WTC11 (cell line): ENCODE data around the gene DACH2. TPM values are rescaled to one million over a fixed set of nuclear protein-coding genes. Genes with fewer than 3 reads are reported as not detected.

Source experiments
- ATAC-seq: fragments of 200-7000 bp; cut with Tn5 transposase; 2 replicates; pipeline ENCODE4 v1.10.0; 2021; ENCODE audit warnings: mild to moderate bottlenecking, moderate library complexity
- CTCF ChIA-PET: fragments of 300-600 bp; sonication (Branson Sonifier 250); formaldehyde crosslinking; loops from one replicate; lab custom pipeline; 2021; ENCODE audit warnings: antibody characterized with exemption; lab: Charles Lee
- POLR2A ChIA-PET: fragments of 350-600 bp; sonication (Branson Sonifier 250); formaldehyde crosslinking; loops from one replicate; lab custom pipeline; 2021; ENCODE audit warnings: antibody characterized with exemption; lab: Charles Lee
- DNase-seq: peaks from one replicate; pipeline ENCODE4 v3.0.0; 2021; ENCODE audit warnings: low spot score
- H3K27ac Mint-ChIP-seq: 2 replicates; pipeline ENCODE4 v1.8.0; 2021; ENCODE audit warnings: mixed read lengths
- H3K27me3 Mint-ChIP-seq: 2 replicates; pipeline ENCODE4 v1.8.0; 2021; ENCODE audit warnings: low read depth, mild to moderate bottlenecking, moderate library complexity, mixed read lengths
- H3K36me3 Mint-ChIP-seq: 2 replicates; pipeline ENCODE4 v1.8.0; 2021; ENCODE audit warnings: mixed read lengths
- H3K4me1 Mint-ChIP-seq: 2 replicates; pipeline ENCODE4 v1.8.0; 2022; ENCODE audit warnings: mixed read lengths
- H3K4me3 Mint-ChIP-seq: 2 replicates; pipeline ENCODE4 v1.8.0; 2021; ENCODE audit warnings: mild to moderate bottlenecking, moderate library complexity, mixed read lengths
- H3K9me3 Mint-ChIP-seq: 2 replicates; pipeline ENCODE4 v1.8.0; 2021; ENCODE audit warnings: mixed read lengths
- ATF1 ChIP-seq: sonication (generic); formaldehyde crosslinking; IDR thresholded peaks from 2 replicates; pipeline ENCODE4 v1.8.1; 2023; ENCODE audit warnings: mild to moderate bottlenecking, moderate library complexity, missing genetic modification reagents
- CREM ChIP-seq: sonication (generic); formaldehyde crosslinking; IDR thresholded peaks from 2 replicates; pipeline ENCODE4 v1.8.1; 2022; ENCODE audit warnings: mild to moderate bottlenecking, missing genetic modification reagents, moderate library complexity
- ERG ChIP-seq: fragments of 250-450 bp; sonication (Bioruptor Pico); IDR thresholded peaks from 2 replicates; pipeline ENCODE4 v1.8.0; 2021; ENCODE audit warnings: mild to moderate bottlenecking
- ETV6 ChIP-seq: sonication (generic); formaldehyde crosslinking; IDR thresholded peaks from 2 replicates; pipeline ENCODE4 v1.8.1; 2022; ENCODE audit warnings: mild to moderate bottlenecking, missing genetic modification reagents
- FOXJ3 ChIP-seq: sonication (generic); formaldehyde crosslinking; IDR thresholded peaks from 2 replicates; pipeline ENCODE4 v1.9.0; 2021; ENCODE audit warnings: missing genetic modification reagents, mild to moderate bottlenecking, borderline replicate concordance
- FOXK1 ChIP-seq: sonication (generic); formaldehyde crosslinking; IDR thresholded peaks from 2 replicates; pipeline ENCODE4 v1.8.0; 2022; ENCODE audit warnings: mild to moderate bottlenecking, moderate library complexity, missing genetic modification reagents
- FOXP1 ChIP-seq: sonication (generic); formaldehyde crosslinking; IDR thresholded peaks from 2 replicates; pipeline ENCODE4 v1.8.0; 2022; ENCODE audit warnings: missing genetic modification reagents, mild to moderate bottlenecking, moderate library complexity, borderline replicate concordance
- GRHL2 ChIP-seq: fragments of 250-450 bp; sonication (Bioruptor Pico); IDR thresholded peaks from 2 replicates; pipeline ENCODE4 v1.8.0; 2022; ENCODE audit warnings: mild to moderate bottlenecking, moderate library complexity; ENCODE audit not compliant: insufficient replicate concordance, severe bottlenecking
- GTF2I ChIP-seq: fragments of 250-450 bp; sonication (Bioruptor Pico); conservative IDR thresholded peaks from 2 replicates; pipeline ENCODE4 v1.4.0; 2021; ENCODE audit warnings: mild to moderate bottlenecking
- HMGA2 ChIP-seq: fragments of 250-450 bp; sonication (Bioruptor Pico); IDR thresholded peaks from 2 replicates; pipeline ENCODE4 v1.4.0; 2021; ENCODE audit warnings: mild to moderate bottlenecking, moderate library complexity
- JAZF1 ChIP-seq: fragments of 250-450 bp; sonication (Bioruptor Pico); IDR thresholded peaks from 2 replicates; pipeline ENCODE4 v1.9.0; 2021; ENCODE audit warnings: moderate library complexity, mild to moderate bottlenecking, inconsistent platforms
- JUN ChIP-seq: sonication (generic); formaldehyde crosslinking; IDR thresholded peaks from 2 replicates; pipeline ENCODE4 v1.8.0; 2023; ENCODE audit warnings: mild to moderate bottlenecking, missing genetic modification reagents
- NR1H2 ChIP-seq: sonication (generic); formaldehyde crosslinking; IDR thresholded peaks from 2 replicates; pipeline ENCODE4 v1.9.0; 2021; ENCODE audit warnings: mild to moderate bottlenecking, moderate library complexity, missing genetic modification reagents
- OVOL2 ChIP-seq: fragments of 250-450 bp; sonication (Bioruptor Pico); IDR thresholded peaks from 2 replicates; pipeline ENCODE4 v1.9.0; 2021; ENCODE audit warnings: mild to moderate bottlenecking, borderline replicate concordance
- PRRX2 ChIP-seq: fragments of 250-450 bp; sonication (Bioruptor Pico); IDR thresholded peaks from 2 replicates; pipeline ENCODE4 v1.8.0; 2021; ENCODE audit warnings: mild to moderate bottlenecking
- SMAD4 ChIP-seq: sonication (generic); formaldehyde crosslinking; IDR thresholded peaks from 2 replicates; pipeline ENCODE4 v1.8.0; 2022; ENCODE audit warnings: mild to moderate bottlenecking, missing genetic modification reagents
- SOX15 ChIP-seq: fragments of 250-450 bp; sonication (Bioruptor Pico); IDR thresholded peaks from 2 replicates; pipeline ENCODE4 v1.9.0; 2021; ENCODE audit warnings: mild to moderate bottlenecking
- TCF7 ChIP-seq: sonication (generic); formaldehyde crosslinking; IDR thresholded peaks from 2 replicates; pipeline ENCODE4 v1.8.0; 2022; ENCODE audit warnings: mild to moderate bottlenecking, low read depth, missing genetic modification reagents, moderate library complexity
- ZNF219 ChIP-seq: sonication (generic); formaldehyde crosslinking; IDR thresholded peaks from 2 replicates; pipeline ENCODE4 v1.8.0; 2023; ENCODE audit warnings: missing genetic modification reagents, mild to moderate bottlenecking, borderline replicate concordance
- ZNF232 ChIP-seq: sonication (generic); formaldehyde crosslinking; IDR thresholded peaks from 2 replicates; pipeline ENCODE4 v1.8.0; 2022; ENCODE audit warnings: mild to moderate bottlenecking, missing genetic modification reagents
- ZNF317 ChIP-seq: sonication (generic); formaldehyde crosslinking; IDR thresholded peaks from 2 replicates; pipeline ENCODE4 v1.8.1; 2023; ENCODE audit warnings: low read depth, mild to moderate bottlenecking, moderate library complexity, missing genetic modification reagents, borderline replicate concordance
- ZNF423 ChIP-seq: fragments of 250-450 bp; sonication (Bioruptor Pico); IDR thresholded peaks from 2 replicates; pipeline ENCODE4 v2.1.2; 2022; ENCODE audit warnings: mild to moderate bottlenecking, moderate library complexity
- total RNA-seq: library from RNA; stranded (reverse); gene quantifications from 3 replicates; pipeline ENCODE4 v1.2.3, GENCODE V29; 2021
- TF ChIP-seq, protein P1 (sequence below): sonication (generic); formaldehyde crosslinking; IDR thresholded peaks from 2 replicates; pipeline ENCODE4 v1.8.0; 2023; ENCODE audit warnings: missing genetic modification reagents, mild to moderate bottlenecking, borderline replicate concordance
- TF ChIP-seq, protein P2 (sequence below): sonication (generic); formaldehyde crosslinking; IDR thresholded peaks from 2 replicates; pipeline ENCODE4 v1.8.0; 2022; ENCODE audit warnings: mild to moderate bottlenecking, missing genetic modification reagents
- TF ChIP-seq, protein P3 (sequence below): sonication (generic); formaldehyde crosslinking; IDR thresholded peaks from 2 replicates; pipeline ENCODE4 v1.8.1; 2023; ENCODE audit warnings: mild to moderate bottlenecking, missing genetic modification reagents, moderate library complexity

Gene DACH2
- total RNA-seq, 1 experiment from 2014 or later, result 3.5 TPM

- Mint-ChIP-seq H3K9me3 (peaks cover 43% of the 10 kb centered on the region), H3K4me1 (no peaks in the 10 kb centered on the region), H3K27me3 (no peaks in the 10 kb centered on the region), H3K36me3 (peaks cover 22% of the 10 kb centered on the region), H3K27ac (no peak overlapping the region), H3K4me3 (no peak overlapping the region)
- no peak for DNase-seq
- POLR2A ChIA-PET, result no interaction called here
- CTCF ChIA-PET, result no interaction called here
- TF ChIP-seq, protein P1, sequence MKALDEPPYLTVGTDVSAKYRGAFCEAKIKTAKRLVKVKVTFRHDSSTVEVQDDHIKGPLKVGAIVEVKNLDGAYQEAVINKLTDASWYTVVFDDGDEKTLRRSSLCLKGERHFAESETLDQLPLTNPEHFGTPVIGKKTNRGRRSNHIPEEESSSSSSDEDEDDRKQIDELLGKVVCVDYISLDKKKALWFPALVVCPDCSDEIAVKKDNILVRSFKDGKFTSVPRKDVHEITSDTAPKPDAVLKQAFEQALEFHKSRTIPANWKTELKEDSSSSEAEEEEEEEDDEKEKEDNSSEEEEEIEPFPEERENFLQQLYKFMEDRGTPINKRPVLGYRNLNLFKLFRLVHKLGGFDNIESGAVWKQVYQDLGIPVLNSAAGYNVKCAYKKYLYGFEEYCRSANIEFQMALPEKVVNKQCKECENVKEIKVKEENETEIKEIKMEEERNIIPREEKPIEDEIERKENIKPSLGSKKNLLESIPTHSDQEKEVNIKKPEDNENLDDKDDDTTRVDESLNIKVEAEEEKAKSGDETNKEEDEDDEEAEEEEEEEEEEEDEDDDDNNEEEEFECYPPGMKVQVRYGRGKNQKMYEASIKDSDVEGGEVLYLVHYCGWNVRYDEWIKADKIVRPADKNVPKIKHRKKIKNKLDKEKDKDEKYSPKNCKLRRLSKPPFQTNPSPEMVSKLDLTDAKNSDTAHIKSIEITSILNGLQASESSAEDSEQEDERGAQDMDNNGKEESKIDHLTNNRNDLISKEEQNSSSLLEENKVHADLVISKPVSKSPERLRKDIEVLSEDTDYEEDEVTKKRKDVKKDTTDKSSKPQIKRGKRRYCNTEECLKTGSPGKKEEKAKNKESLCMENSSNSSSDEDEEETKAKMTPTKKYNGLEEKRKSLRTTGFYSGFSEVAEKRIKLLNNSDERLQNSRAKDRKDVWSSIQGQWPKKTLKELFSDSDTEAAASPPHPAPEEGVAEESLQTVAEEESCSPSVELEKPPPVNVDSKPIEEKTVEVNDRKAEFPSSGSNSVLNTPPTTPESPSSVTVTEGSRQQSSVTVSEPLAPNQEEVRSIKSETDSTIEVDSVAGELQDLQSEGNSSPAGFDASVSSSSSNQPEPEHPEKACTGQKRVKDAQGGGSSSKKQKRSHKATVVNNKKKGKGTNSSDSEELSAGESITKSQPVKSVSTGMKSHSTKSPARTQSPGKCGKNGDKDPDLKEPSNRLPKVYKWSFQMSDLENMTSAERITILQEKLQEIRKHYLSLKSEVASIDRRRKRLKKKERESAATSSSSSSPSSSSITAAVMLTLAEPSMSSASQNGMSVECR (CRISPR knock-in tag), result no peak
- TF ChIP-seq FOXP1 (CRISPR knock-in tag) (no peak), ERG (no peak), SOX15 (CRISPR knock-in tag) (no peak), ZNF232 (CRISPR knock-in tag) (no peak)
- ATAC-seq, result no peak
These were observed 49.6 kb downstream of the DACH2 start for GRCh38 chrX:86197815-86198214.

GRCh38 chrX:86210772-86211171 lies 62.5 kb downstream of the DACH2 start:
- TF ChIP-seq GTF2I (CRISPR knock-in tag) (no peak), JUN (CRISPR knock-in tag) (no peak), ZNF219 (CRISPR knock-in tag) (no peak), FOXK1 (CRISPR knock-in tag) (no peak), NR1H2 (CRISPR knock-in tag) (no peak), JAZF1 (no peak), PRRX2 (CRISPR knock-in tag) (no peak), ZNF317 (no peak), TCF7 (no peak), ZNF423 (CRISPR knock-in tag) (no peak)
- TF ChIP-seq, protein P2, sequence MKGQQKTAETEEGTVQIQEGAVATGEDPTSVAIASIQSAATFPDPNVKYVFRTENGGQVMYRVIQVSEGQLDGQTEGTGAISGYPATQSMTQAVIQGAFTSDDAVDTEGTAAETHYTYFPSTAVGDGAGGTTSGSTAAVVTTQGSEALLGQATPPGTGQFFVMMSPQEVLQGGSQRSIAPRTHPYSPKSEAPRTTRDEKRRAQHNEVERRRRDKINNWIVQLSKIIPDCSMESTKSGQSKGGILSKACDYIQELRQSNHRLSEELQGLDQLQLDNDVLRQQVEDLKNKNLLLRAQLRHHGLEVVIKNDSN, result no peak
- Mint-ChIP-seq H3K27me3 (no peaks in the 10 kb centered on the region), H3K9me3 (no peaks in the 10 kb centered on the region), H3K36me3 (no peaks in the 10 kb centered on the region), H3K27ac (no peak overlapping the region), H3K4me1 (no peaks in the 10 kb centered on the region), H3K4me3 (no peak overlapping the region)
- ATAC-seq, result no peak
- no peak for DNase-seq
- ChIA-PET POLR2A (no interaction called here), CTCF (no interaction called here)

DNA sequence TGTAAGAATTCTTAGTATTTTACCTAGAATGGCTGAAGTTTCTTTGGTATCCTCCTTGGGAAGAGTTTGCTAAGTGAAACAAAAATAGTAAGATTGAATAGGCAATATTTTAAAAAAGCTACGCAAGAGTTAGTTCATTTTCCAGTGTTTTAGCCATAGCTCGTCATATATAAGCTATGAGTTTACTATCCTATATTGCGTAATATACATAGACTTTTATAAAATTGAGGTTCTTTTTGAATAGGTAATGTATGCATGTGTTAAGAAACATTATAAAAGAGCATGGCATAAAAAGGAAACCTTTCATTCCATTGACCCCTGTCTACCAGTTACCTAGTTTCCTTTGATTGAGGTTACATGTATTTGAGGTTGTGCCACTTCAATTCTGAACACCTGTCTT lies 67.0 kb downstream of the DACH2 start:
- no peaks in the 10 kb centered on the region for H3K9me3 Mint-ChIP-seq
- H3K27me3 Mint-ChIP-seq, result no peaks in the 10 kb centered on the region
- ATAC-seq (no peak), DNase-seq (no peak)
- ChIA-PET POLR2A (no interaction called here), CTCF (no interaction called here)
- H3K36me3 Mint-ChIP-seq, result no peaks in the 10 kb centered on the region
- no peak overlapping the region for H3K27ac Mint-ChIP-seq
- no peaks in the 10 kb centered on the region for H3K4me1 Mint-ChIP-seq
- H3K4me3 Mint-ChIP-seq, result no peak overlapping the region
- TF ChIP-seq, protein P3, sequence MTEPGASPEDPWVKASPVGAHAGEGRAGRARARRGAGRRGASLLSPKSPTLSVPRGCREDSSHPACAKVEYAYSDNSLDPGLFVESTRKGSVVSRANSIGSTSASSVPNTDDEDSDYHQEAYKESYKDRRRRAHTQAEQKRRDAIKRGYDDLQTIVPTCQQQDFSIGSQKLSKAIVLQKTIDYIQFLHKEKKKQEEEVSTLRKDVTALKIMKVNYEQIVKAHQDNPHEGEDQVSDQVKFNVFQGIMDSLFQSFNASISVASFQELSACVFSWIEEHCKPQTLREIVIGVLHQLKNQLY (CRISPR knock-in tag), result no peak
- TF ChIP-seq, protein P1 (CRISPR knock-in tag), result no peak
- TF ChIP-seq GRHL2, result no peak
- TF ChIP-seq FOXJ3 (CRISPR knock-in tag), result no peak
- no peak for TF ChIP-seq ETV6 (CRISPR knock-in tag)
- TF ChIP-seq CREM (CRISPR knock-in tag), result no peak
- TF ChIP-seq OVOL2, result no peak
- no peak for TF ChIP-seq SMAD4 (CRISPR knock-in tag)
- TF ChIP-seq ATF1 (CRISPR knock-in tag), result no peak
- TF ChIP-seq HMGA2, result no peak
